HG03025 (cell line): ENCODE measurements around the gene NME3.

Source experiments
- ATAC-seq: cut with Tn5 transposase; IDR thresholded peaks from one replicate; pipeline ENCODE4 v1.9.1; 2021; ENCODE audit warnings: mild to moderate bottlenecking, moderate library complexity; ENCODE audit not compliant: unreplicated experiment, low FRiP score

Gene NME3

GRCh38 chr16:1770328-1771187 lies 785 bp downstream of the NME3 start:
- ATAC-seq: no peak

- no peak for ATAC-seq
These were observed 1.7 kb downstream of the NME3 start for GRCh38 chr16:1769402-1770300.

GRCh38 chr16:1768767-1769401 lies 2.5 kb downstream of the NME3 start:
- ATAC-seq: no peak

- ATAC-seq: no peak
These were observed 3.1 kb downstream of the NME3 start for GRCh38 chr16:1768061-1768766.

GRCh38 chr16:1767116-1767994 lies 4.0 kb downstream of the NME3 start:
- no peak for ATAC-seq

- no peak for ATAC-seq
These were observed 4.6 kb downstream of the NME3 start for GRCh38 chr16:1766701-1767100.

GRCh38 chr16:1766231-1766630 lies 5.1 kb downstream of the NME3 start:
- ATAC-seq: no peak

- no peak for ATAC-seq
These were observed 5.5 kb downstream of the NME3 start for GRCh38 chr16:1765826-1766225.

- ATAC-seq: no peak
These were observed 6.4 kb downstream of the NME3 start for GRCh38 chr16:1764971-1765370.

- no peak for ATAC-seq
These were observed 7.5 kb downstream of the NME3 start for GRCh38 chr16:1763521-1764511.

GRCh38 chr16:1762879-1763520 lies 8.3 kb downstream of the NME3 start:
- ATAC-seq: no peak

GRCh38 chr16:1762196-1762878 lies 9.0 kb downstream of the NME3 start:
- ATAC-seq: no peak

- ATAC-seq: no peak
These were observed 9.6 kb downstream of the NME3 start for GRCh38 chr16:1761751-1762150.

- ATAC-seq: no peak
These were observed 10.4 kb downstream of the NME3 start for GRCh38 chr16:1760911-1761310.

GRCh38 chr16:1759511-1759910 lies 11.8 kb downstream of the NME3 start:
- no peak for ATAC-seq

- ATAC-seq: no peak
These were observed 12.4 kb downstream of the NME3 start for GRCh38 chr16:1758923-1759322.
